Fibroblast of gingiva (primary cell): ENCODE measurements around the gene HNRNPA2B1.
"Not testable (repeated sequence)": the region's sequence is repeated elsewhere in the genome, so short reads cannot be mapped to it uniquely, and the experiment has no call there.

ENCODE experiments used
- DNase-seq: peaks from one replicate; pipeline ENCODE4 v3.0.0-alpha.2; 2011; ENCODE audit warnings: low read depth

Gene HNRNPA2B1

DNA sequence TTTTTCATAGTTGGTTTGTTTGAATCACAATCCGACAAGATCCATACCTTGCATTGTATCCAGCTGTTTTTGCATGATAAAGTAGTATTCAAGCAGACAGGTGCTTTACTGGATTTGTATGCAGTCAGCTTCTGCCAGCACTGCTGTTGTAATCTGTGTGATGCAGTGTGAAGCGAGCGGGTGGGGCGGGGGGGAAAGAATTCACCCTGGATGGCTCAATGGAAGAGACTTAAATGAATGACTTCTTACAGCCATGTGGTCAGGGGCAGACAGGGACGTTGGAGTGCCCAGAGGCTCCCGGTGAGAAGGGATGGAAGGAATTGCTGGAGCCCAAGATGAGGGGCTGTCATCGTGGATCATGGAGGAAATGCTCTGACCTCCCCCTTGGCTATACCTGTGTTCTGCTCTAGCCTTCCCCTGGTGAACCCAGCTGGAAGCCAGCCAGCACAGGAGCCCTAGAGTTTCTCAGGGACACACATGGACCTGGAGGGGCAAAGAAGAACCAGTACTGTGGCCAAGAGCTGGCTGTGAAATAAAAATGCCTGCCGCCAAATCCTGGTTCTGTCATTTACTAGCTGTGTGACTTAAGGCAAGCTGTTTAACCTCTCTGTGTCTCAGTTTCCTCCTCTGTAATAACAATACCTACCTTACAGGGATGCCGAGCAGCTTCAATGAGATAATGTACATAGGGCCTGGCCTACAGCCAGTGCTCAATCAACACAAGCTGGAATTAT lies 34.4 kb downstream of the HNRNPA2B1 start:
- no peak for DNase-seq

DNA sequence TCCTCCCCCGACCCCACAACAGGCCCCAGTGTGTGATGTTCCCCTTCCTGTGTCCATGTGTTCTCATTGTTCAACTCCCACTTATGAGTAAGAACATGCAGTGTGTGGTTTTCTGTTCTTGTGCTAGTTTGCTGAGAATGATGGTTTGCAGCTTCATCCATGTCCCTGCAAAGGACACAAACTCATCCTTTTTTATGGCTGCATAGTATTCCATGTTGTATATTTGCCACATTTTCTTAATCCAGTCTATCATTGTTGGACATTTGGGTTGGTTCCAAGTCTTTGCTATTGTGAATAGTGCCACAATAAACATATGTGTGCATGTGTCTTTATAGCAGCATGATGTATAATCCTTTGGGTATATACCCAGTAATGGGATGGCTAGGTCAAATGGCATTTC lies 36.7 kb downstream of the HNRNPA2B1 start:
- DNase-seq: not testable (repeated sequence)

DNA sequence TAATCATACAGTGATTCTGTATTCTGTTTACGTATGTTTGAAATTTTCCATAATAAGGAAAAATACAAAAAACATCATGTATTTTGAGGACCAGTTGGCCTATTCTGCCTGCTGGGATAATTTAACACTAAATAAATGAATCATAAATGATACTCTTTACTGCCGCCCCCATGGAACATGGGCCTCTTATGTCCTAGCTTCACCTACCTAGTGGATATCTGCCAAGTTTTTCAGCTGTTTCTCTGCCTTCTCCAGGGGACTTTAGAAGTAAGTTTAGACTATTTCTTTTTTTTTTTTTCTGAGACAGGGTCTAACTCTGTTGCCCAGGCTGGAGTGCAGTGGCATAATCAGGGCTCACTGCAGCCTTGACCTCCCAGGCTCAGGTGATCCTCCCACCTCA lies 38.1 kb downstream of the HNRNPA2B1 start:
- DNase-seq: no peak

DNA sequence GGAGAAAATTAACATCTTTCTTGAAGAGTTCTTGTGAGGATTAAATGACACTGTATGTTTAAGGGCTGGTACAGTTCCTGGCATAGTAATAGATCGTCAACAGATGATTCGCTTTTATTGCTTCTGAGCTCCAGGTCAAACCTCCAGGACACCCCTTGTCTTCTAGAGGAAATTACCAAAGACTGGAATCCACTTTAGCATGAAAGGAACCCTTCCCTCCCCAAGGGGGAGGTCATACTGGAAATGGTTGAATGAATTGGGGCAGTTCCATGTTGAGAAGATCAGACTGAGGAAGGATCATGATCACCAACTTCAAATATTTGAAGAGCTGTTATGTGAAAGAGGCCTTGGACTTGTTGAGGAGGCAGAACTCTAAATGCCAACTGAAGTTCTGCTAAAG lies 39.6 kb downstream of the HNRNPA2B1 start:
- no peak for DNase-seq

DNA sequence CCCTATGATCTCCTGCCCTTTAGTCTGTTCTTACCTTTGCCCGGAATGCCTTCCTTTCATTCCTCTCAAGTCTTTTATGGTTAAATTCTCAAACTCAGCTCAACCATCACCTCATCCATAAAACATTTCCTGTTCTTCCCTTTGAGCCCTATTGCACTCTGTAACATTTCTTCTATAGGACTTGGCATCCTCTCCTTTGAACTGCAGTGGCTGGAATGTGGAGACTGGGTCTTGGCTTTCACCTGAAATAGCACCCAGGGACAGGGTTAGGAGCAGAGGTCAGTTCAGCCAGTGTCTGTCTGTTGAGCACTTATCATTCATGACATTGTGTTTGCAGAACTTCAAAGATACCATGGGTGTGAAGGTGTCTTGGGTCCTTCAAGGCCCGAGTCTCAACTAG lies 41.3 kb downstream of the HNRNPA2B1 start:
- DNase-seq: no peak

DNA sequence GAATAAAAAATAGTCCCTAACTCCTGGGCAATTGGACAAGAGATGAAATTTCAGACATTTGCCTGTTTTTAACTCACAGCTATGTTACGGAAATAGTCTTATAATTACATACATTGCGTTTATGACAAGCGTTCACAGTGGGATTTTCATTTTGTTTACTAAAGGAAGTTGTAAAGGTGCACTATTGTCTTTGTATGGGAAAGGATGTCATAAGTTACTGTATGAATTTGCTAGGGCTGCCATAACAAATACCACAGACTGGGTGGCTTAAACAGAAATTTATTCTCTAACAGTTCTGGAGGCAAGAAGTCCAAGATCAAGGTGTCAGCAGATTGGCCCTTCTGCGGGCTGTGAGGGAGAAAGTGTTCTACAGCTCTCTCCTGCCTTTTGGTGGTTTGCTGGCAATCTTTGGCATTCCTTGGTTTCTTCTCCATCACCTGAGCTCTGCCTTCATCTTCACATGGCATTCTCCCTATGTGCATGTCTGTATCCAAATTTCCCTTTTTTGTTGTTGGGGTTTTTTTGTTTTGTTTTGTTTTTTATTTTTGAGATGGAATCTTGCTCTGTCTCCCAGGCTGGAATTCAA lies 42.9 kb downstream of the HNRNPA2B1 start:
- DNase-seq: no peak

DNA sequence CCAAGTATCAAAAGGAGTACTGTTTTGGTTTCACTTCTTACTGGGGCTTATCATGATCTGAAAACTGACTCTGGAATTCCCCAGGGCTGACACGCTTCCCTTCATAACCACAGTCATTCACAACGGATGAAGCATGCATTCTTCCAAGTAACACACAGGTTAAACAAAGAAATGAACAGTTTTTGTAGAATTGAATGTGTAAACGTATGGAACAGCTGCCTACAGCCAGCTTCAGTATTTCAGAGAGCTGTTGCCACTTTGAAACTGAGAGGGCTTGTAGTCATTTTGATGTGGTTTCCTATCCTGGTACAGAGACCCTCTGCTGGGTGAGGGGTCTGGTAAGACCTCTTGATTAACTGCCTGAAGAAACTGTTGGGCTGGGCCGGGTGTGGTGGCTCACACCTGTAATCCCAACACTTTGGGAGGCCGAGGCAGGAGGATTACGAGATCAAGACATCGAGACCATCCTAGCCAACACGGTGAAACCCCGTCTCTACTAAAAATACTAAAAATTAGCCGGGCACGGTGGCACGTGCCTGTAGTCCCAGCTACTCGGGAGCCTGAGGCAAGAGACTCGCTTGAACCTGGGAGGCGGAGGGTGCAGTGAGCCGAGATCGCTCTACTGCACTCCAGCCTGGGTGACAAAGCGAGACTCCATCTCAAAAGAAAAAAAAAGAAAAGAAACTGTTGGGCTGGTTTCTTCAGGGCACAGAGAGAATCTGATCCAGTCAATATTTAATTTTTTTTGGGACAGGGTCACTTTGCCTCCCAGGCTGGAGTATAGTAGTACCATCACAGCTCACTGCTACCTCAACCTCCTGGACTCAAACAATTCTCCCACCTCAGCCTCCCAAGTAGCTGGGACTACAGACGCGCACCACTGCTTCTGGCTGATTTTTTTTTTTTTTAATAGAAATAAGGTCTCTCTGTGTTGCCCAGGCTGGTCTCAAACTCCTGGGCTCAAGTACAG lies 43.8 kb downstream of the HNRNPA2B1 start:
- peak; percentile 51 for DNase-seq

DNA sequence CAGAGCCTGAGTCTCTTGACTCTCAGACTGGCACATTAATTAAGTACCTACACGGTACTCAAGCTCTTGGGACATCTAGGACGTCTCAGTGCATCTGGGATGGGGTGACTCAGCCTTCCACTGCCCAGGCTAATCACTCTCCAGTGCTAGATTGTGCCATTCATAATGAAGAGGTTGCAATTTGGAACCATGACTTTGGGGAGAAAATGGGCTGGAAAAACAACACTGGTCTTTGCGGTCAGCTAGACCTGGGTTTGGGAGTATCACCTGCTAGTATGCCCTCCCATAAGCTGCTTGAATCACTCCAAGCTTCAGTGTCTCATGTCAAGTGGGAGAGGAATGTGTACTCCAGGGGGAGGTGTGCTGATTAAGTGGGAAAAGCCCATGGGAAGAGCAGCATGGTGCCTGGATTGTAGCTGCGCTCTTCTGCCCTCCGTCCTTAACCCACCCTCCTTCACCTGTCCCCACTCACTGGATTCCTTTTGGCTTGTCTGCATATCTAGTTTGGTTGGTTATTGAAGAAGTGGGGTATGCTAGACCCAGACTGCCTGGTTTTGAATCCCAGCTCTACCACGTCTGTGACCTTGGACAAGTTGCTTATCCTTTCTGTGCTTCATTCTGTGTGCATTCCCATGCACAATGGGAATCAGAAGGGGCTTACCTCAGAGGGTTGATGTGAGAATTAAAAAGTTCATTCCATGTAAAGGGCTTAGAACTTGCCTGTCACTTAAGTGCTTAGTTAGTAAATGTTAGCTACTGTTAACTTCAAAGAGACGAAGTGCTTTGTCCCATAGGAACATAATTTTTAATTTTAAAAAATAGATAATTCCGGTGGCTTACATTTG lies 44.8 kb downstream of the HNRNPA2B1 start:
- no peak for DNase-seq

DNA sequence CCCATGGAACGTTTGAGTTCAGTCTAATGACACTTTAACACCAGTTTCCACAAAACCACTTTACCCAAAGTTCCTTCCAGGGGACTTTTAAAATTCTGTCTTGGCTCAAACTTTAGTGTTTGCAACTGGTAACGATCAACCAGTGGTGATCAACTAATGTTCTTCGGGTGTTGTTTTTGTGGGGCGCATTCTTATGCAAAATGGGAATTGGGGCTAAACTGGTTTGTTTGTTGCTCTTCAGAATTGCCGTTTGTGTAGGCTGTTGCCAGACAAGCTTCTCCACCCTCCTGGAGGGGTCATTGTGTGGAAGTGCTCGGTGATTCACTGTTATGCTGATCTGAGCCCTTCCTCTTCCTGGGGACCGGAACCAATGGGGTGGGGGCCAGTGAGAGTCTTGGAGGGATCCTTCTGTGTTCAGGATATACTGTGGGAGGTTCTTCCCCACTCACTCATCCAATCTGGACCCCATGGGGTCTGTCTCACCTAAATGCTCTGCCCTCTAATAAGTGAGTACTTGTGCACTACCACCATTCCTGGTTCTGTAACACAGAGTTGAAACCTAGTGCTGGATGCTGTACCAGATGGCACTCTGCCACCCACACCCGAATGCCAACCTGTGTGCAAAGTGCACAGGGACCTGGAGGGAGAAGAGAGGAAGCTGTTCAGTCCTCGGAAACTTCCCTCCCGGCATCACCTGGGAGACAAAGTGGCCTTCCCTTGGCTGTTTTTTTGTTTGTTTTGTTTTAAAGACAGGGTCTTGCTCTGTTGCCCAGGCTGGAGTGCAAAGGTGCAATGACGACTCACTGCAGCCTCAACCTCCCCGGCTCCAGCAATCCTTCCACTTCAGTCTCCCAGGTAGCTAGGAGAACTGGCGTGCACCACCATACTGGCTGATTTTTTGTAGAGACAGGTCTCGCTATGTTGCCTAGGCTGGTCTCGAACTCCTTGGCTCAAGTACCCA lies 46.4 kb downstream of the HNRNPA2B1 start:
- no peak for DNase-seq

DNA sequence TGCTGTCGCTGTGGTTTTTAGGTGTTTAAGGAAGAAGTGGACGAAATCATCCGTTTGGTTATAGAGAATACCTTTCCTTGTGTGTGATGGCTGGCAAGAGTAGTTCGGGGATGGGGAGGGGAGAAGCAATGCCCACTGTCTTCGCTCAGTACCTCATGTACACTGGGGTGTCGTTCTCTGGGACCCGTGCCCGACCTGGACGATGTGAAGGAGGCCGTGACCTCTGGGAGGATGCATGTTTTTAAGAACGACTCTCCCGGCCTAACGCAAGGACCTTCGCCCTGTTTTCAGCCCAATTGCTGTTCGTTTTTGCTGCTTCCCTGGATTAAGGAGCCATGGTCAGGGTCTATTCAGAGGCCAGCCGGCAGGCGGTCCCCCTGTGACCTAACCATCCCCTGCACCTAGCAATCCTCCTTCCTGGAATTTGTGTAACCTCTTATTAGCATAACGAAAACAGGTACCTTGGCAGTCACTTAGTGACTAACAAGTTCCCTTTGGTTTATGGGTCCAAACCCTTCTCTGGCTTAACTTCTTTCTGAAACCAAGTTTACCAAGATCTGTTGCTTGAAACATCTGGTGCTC lies 47.2 kb downstream of the HNRNPA2B1 start:
- DNase-seq: no peak

DNA sequence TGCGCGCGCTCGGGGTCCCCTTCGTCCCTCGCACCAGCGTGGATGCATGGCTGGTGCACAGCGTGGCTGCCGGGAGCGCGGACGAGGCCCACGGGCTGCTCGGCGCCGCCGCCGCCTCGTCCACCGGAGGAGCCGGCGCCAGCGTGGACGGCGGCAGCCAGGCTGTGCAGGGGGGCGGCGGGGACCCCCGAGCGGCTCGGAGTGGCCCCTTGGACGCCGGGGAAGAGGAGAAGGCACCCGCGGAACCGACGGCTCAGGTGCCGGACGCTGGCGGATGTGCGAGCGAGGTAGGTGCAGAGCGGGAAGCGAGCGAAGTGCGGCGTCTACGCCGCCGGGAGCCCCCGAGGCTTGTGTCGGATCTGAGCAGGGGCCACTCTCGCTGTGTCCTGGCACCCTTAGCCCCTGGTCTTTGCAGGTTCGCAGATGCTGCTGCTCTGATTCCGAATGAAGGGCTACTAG lies 47.7 kb downstream of the HNRNPA2B1 start:
- not testable (repeated sequence) for DNase-seq

DNA sequence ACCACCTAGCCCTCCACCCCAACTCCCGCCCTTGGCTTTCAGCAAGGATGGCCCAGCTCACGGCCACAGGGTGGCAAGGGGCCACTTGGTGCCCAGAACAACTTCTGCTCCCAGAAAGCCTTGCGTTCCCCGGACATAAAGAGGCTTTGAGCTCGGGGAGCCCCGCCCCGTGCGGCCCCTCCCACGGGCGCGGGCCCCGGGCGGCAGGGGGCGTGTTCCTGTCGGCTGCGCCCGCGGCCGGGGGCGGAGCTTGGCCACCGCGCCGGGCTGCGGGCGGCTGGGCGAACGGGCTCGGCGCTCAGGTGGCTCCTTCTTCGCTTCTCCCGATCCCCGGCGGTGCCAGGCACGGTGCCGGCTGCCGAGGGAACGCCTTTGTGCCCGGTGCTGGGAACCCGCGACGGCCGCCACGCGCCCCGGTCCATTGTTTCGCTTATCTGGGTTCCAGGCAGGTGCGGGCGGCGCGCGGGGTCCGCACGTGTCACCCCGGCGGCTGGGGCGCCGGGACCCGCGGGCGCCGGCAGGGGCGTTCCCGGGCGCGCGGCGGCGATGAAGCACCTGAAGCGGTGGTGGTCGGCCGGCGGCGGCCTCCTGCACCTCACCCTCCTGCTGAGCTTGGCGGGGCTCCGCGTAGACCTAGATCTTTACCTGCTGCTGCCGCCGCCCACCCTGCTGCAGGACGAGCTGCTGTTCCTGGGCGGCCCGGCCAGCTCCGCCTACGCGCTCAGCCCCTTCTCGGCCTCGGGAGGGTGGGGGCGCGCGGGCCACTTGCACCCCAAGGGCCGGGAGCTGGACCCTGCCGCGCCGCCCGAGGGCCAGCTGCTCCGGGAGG lies 48.4 kb downstream of the HNRNPA2B1 start, which contains the start of gene NFE2L3:
Gene NFE2L3, plus strand, starts transcription at position 246 of the 829 bp plus-strand sequence. Its CDS starts 301 bp downstream, at position 547.
- peak; percentile 26 for DNase-seq

DNA sequence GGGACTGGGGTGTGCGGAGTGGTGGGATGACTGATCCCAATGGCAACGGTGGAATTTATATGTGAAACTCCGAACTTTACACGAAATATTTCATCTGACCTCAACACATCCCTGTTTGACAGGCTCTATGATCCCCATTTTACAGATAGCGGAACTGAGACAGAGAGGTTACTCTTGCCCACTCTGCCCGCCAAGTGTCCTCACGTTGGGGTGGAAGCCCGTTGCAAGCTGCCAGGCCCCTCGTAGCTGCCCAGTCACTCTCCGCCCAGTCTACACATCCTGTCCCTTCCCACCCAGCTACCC lies 48.9 kb downstream of the HNRNPA2B1 start:
- no peak for DNase-seq

DNA sequence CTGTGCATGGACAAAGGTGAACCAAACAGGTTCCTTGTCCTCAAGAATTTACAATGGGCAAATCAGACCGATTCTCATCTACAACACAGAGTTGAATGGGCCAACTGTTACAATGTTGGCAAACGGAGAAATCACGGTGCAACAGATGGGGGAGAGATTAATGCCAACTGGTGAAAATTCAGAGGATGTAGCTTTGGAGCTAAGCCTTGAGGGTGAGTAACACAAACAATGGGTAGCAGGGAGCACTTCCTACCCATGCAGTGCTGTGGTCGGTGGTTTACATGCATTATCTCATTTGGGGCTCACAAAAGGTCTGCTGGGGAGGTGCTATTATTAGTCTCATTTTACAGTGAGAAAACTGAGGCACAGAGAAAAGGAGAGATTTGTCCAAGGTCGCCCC lies 49.5 kb downstream of the HNRNPA2B1 start:
- DNase-seq: no peak

DNA sequence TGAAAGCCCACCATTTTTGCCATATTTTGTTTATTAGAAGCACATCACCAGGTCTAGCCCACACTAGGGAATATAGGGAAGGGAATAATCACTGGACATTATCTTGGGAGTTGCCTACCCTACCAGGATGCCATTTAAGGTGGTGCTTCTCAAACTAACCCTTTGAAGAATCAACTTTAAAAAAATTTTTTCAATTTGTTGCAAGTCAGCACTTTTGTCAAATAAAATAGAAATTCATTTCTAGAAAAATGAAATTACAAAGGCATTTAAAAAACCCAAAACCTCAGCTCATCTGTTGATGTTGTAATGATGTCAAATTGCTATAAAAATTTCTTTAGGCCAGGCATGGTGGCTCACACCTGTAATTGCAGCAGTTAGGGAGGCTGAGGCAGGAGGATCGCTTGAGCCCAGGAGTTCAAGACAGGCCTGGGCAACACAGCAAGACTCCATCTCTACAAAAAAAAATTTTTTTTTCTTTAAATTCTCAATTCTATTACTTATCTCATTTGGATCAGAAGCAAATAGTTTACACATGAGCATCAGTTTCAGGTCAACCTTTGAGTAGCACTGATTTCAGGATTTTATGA lies 51.1 kb downstream of the HNRNPA2B1 start:
- DNase-seq: no peak

DNA sequence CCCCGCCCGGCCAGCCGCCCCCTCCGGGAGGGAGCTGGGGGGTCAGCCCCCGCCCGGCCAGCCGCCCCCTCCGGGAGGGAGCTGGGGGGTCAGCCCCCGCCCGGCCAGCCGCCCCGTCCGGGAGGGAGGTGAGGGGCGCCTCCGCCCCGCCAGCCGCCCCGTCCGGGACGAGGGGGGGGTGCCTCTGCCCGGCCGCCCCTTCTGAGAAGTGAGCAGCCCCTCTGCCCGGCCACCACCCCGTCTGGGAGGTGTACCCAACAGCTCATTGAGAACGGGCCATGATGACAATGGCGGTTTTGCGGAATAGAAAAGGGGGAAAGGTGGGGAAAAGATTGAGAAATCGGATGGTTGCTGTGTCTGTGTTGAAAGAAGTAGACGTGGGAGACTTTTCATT lies 52.2 kb downstream of the HNRNPA2B1 start:
- not testable (repeated sequence) for DNase-seq

DNA sequence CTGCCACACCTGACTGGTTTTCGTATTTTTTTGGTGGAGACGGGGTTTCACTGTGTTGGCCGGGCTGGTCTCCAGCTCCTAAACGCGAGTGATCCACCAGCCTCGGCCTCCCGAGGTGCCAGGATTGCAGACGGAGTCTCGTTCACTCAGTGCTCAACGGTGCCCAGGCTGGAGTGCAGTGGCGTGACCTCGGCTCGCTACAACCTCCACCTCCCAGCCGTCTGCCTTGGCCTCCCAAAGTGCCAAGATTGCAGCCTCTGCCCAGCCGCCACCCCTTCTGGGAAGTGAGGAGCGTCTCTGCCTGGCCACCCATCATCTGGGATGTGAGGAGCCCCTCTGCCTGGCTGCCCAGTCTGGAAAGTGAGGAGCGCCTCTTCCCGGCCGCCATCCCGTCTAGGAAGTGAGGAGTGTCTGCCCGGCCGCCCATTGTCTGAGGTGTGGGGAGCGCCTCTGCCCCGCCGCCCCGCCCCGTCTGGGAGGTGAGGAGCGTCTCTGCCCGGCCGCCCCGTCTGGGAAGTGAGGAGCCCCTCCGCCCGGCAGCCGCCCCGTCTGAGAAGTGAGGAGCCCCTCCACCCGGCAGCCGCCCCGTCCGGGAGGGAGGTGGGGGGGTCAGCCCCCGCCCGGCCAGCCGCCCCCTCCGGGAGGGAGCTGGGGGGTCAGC lies 52.8 kb downstream of the HNRNPA2B1 start:
- not testable (repeated sequence) for DNase-seq

DNA sequence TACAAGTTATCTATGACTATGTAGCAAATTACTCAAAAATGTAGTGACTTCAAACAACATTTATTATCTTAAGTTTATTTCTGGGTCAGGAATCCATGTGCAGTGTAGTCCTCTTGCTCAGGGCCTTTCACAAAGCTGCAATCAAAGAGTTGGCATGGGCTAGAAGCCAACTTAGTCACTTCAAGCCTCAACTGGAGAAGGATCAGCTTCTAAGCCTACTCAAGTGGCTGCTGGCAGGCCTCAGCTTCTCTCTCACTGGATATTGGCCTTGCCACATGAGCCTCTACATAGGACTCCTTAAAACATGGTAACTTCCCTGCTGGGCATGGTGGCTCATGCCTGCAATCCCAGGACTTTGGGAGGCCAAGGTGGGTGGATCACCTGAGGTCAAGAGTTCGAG lies 53.5 kb downstream of the HNRNPA2B1 start:
- peak; percentile 21 for DNase-seq
